Stimulated activated CD4-positive, alpha-beta T cell treated with anti-CD3 and anti-CD28 coated beads, Interleukin-1b, Interleukin-23, amount 100 ng/mL, for 4 hours (primary cell): ENCODE results near the gene FAM181A.

Source experiments
- DNase-seq, 2 donors: peaks; one replicate each; pipeline ENCODE4 v3.0.0-alpha.2; 2020; ENCODE audit warnings: low read depth in 2 of 2

Gene FAM181A

GRCh38 chr14:93950948-93951634 is 23.9 kb downstream of the FAM181A start:
- DNase-seq, result no peak

GRCh38 chr14:93951635-93952540 is 24.7 kb downstream of the FAM181A start:
- DNase-seq, result no peak

- no peak for DNase-seq
Observed at GRCh38 chr14:93952829-93953228, 25.7 kb downstream of the FAM181A start.

- DNase-seq, result no peak
Observed at GRCh38 chr14:93953263-93953662, 26.1 kb downstream of the FAM181A start.

GRCh38 chr14:93953739-93954515 is 26.8 kb downstream of the FAM181A start:
- DNase-seq, result no peak

GRCh38 chr14:93954516-93954830 is 27.3 kb downstream of the FAM181A start:
- no peak for DNase-seq

- DNase-seq, result no peak
Observed at GRCh38 chr14:93954900-93955849, 28.0 kb downstream of the FAM181A start.

DNA sequence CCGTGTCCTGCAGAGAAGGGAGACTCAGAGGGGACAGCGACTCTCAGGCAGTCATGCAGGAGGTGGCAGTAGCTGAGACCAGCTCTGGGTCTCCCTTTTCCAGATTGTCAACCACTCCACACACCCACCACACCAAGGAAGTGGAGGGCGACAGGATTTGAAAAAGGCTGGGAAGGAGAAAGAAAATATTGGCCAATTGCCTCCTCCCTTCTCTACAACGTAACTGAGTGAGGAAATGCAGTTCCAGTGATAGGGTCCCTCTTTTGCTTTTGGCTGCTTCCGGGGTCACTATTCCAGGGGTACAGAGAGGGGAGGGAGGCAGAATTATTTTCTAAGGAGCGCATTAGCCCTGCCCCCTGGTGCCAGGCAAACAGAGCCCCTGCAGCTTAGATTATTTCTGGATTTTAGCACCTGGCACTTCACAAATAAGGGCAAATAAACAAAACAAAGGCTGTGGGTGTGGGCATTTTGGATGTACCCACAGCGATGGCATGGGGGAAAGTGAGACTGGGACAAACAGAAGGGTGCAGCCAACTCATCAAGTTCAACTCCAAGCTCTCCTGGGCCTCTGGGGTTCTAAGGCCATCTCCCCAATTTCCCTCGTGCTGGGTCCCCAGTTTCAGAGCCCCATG is 28.8 kb downstream of the FAM181A start:
- no peak for DNase-seq

- no peak for DNase-seq
Observed at GRCh38 chr14:93956514-93957332, 29.6 kb downstream of the FAM181A start.

- DNase-seq, result no peak
Observed at GRCh38 chr14:93957333-93957710, 30.2 kb downstream of the FAM181A start.

DNA sequence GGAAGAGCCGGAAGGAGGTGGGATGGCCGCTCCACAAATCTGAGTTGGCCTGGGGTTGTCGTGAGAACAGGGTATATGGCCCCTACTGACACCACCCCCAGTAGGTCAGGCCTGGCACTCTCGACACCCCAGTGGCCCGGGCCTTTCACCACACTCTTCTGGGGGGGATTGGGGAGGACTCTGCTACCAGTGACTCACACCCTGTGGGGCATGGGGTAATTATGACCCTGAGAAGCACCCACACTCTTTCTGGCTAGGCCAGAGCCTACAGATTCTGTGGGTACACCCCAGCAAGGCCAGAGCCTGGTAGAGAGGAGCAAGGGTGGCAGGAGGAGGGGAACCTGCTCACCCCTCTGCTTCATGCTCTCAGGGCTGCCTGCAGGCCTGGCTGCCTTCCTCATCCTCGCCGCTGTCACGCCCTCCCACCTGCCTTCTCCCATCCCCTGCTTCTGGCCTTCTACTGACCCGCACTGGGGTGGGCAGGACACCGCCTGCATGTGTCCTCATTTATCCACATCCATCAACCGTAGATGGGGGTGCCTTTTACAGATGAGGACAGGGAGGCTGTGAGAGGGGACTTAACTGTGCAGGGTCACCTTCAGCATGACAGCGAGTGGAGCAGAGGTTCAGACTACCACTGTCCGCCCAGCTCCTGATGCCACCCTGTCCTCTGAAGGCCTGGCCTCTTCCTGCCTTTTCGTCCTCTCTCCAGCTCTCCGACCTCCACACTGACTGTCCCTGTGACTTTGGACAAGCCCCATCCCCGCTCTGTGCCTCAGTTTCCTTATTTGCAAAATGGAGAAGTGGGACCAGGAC is 30.8 kb downstream of the FAM181A start:
- no peak for DNase-seq

DNA sequence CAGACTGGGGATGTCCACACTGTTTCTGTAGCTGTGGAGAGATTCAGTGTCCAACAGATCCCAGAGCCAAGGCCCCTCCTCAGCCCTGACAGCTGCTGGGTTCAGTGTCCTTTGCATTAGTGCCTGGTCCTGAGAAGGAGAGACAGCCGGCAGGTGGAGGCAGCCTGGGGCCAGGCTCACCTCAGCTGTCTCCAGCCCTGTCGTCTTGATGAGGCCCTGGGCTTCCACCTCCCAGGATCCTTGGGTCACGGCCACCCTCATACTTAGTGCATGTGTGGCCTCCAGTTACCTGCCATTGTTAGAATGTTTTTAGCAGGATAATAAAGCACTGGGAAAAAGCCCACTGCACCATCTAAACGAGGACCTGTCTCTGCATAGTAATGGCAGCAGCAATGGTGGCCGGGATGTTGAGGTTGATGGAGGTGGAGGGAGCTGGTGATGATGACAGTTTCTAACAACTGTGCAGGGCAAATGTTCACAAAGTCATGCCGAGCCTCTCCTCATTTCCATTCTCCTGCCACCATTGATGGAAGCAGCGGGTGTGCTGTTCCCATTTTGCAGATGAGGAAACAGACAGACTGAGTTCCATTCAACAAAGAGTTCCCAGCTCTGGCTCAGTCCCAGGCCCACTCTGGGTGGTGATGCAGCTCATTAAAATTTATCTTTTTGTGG is 31.6 kb downstream of the FAM181A start:
- DNase-seq, result no peak

GRCh38 chr14:93959239-93960107 is 32.3 kb downstream of the FAM181A start:
- DNase-seq, result peak; percentile 82 to 83

DNA sequence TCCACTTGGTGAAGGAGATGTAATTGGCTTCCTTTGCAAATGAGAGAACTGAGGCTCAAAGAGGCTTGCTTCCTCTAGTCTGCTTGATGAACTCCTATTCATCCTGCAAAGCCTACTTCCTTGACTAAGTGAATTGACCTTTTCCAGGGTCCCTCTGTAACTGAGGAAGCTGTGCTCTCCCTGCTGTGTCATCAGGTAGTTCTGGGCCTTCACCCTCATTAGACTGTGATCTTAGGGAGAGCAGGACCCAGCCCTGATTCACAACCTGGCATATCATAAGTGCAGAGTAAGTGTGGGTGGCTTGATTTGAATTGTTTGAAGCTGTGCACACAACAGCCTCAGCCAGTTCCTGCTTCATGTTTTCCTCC is 32.9 kb downstream of the FAM181A start:
- no peak for DNase-seq

DNA sequence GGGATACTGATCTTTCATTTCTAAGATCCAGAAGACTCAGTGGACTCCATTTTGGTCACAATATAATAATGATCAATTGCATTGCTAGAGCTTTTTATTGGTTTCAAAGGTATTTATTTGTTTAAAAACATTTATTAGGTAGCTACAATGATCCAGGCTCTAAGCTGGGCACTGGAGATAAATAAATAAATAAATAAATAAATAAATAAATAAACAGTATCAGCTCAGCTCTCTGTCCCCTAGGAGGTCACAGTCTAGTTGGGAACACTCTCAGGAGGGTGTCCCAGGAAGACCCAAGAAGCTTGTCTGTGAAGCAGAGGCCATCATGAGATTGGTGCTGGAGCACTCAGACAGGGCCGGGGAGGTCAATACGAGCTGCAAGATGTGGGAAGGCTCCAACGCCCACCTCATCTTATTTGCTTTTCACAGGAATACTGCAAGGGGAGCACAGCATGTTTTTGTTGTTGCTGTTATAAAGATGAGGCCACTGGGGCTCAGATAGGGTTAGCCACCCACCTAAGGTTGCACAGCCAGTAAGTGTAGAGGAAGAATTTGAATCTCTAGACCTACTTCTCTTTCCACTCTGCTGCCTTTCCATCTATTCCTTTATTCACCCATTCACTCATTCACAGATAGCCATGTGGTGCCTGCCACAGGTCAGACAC is 33.8 kb downstream of the FAM181A start:
- DNase-seq, result no peak

GRCh38 chr14:93961620-93962019 is 34.5 kb downstream of the FAM181A start:
- no peak for DNase-seq
